Neural cell (in vitro differentiated cells): ENCODE measurements around the gene RAMP3. TPM values are rescaled to one million over a fixed set of nuclear protein-coding genes. Genes with fewer than 3 reads are reported as not detected.

Experiments
- H2AFZ ChIP-seq: fragments of 200-600, 300-800 bp; sonication (generic), shearing (Covaris generic); 2 replicates; pipeline ENCODE4 v1.6.0; 2014; ENCODE audit warnings: low read depth, mild to moderate bottlenecking, antibody characterized with exemption, low read length, moderate library complexity
- H3F3A ChIP-seq: fragments of 200-600 bp; shearing (Covaris generic); 2 replicates; pipeline ENCODE4 v1.6.1; 2016; ENCODE audit warnings: mild to moderate bottlenecking, moderate library complexity, mixed read lengths, antibody characterized with exemption, low read length; ENCODE audit not compliant: insufficient read depth, poor library complexity, severe bottlenecking
- H3K27ac ChIP-seq: fragments of 200-600, 300-800 bp; sonication (generic), shearing (Covaris generic); 2 replicates; pipeline ENCODE4 v1.5.1; 2014; ENCODE audit warnings: mild to moderate bottlenecking, low read length, moderate library complexity
- H3K27me3 ChIP-seq: fragments of 300-800, 200-600 bp; sonication (generic), shearing (Covaris generic); 2 replicates; pipeline ENCODE4 v1.6.0; 2014; ENCODE audit warnings: mild to moderate bottlenecking, low read depth, low read length, moderate library complexity; ENCODE audit not compliant: insufficient read depth
- H3K36me3 ChIP-seq: fragments of 300-800, 200-600 bp; sonication (generic), shearing (Covaris generic); 2 replicates; pipeline ENCODE4 v1.5.1; 2014; ENCODE audit warnings: mild to moderate bottlenecking, antibody characterized with exemption, low read length, moderate library complexity; ENCODE audit not compliant: insufficient read depth
- H3K4me2 ChIP-seq: fragments of 300-800, 200-600 bp; sonication (generic), shearing (Covaris generic); 2 replicates; pipeline ENCODE4 v1.6.0; 2014; ENCODE audit warnings: mild to moderate bottlenecking, low read length
- H3K4me3 ChIP-seq: fragments of 300-800, 200-600 bp; sonication (generic), shearing (Covaris generic); 2 replicates; pipeline ENCODE4 v1.5.1; 2014; ENCODE audit warnings: mild to moderate bottlenecking, low read length, moderate library complexity
- H3K79me2 ChIP-seq: fragments of 200-600 bp; shearing (Covaris generic); replicated peaks from 2 replicates; pipeline ENCODE4 v1.6.0; 2014; ENCODE audit warnings: mild to moderate bottlenecking, low read length, moderate library complexity; ENCODE audit not compliant: insufficient read depth
- H3K9ac ChIP-seq: fragments of 300-800, 200-600 bp; sonication (generic), shearing (Covaris generic); 2 replicates; pipeline ENCODE4 v1.6.1; 2016; ENCODE audit warnings: mild to moderate bottlenecking, low read length, mixed read lengths
- H3K9me2 ChIP-seq: fragments of 200-600 bp; shearing (Covaris generic); 2 replicates; pipeline ENCODE4 v1.6.1; 2016; ENCODE audit warnings: mild to moderate bottlenecking, low read length, mixed read lengths; ENCODE audit not compliant: insufficient read depth
- H3K9me3 ChIP-seq: fragments of 200-600, 300-800 bp; sonication (generic), shearing (Covaris generic); 2 replicates; pipeline ENCODE4 v1.6.1; 2016; ENCODE audit warnings: mild to moderate bottlenecking, mixed run types, low read length, moderate library complexity, mixed read lengths
- H4K20me1 ChIP-seq: fragments of 200-600 bp; shearing (Covaris generic); 2 replicates; pipeline ENCODE4 v1.6.1; 2016; ENCODE audit warnings: mild to moderate bottlenecking, mixed run types; ENCODE audit not compliant: insufficient read depth
- CTCF ChIP-seq: fragments of 450-650 bp; IDR thresholded peaks from 2 replicates; pipeline ENCODE4 v1.5.1; 2014; ENCODE audit warnings: antibody characterized with exemption, mild to moderate bottlenecking, moderate library complexity; ENCODE audit not compliant: poor library complexity, severe bottlenecking
- EP300 ChIP-seq: fragments of 450-650 bp; conservative IDR thresholded peaks from 2 replicates; pipeline ENCODE4 v1.6.1; 2014; ENCODE audit warnings: antibody characterized with exemption, mild to moderate bottlenecking, moderate library complexity; ENCODE audit not compliant: poor library complexity, severe bottlenecking
- EZH2 ChIP-seq: fragments of 200-600, 300-800 bp; shearing (Covaris generic), sonication (generic); IDR thresholded peaks from 2 replicates; pipeline ENCODE4 v1.6.1; 2014; ENCODE audit warnings: antibody characterized with exemption, low read length, borderline replicate concordance, mild to moderate bottlenecking; ENCODE audit not compliant: insufficient read depth, poor library complexity, severe bottlenecking
- MXI1 ChIP-seq: fragments of 450-650 bp; conservative IDR thresholded peaks from 2 replicates; pipeline ENCODE4 v1.6.1; 2014; ENCODE audit warnings: antibody characterized with exemption, mild to moderate bottlenecking; ENCODE audit not compliant: poor library complexity, severe bottlenecking
- POLR2AphosphoS5 ChIP-seq: IDR thresholded peaks from 2 replicates; pipeline ENCODE4 v1.6.1; 2012
- RAD21 ChIP-seq: fragments of 450-650 bp; conservative IDR thresholded peaks from 2 replicates; pipeline ENCODE4 v1.6.1; 2014; ENCODE audit warnings: antibody characterized with exemption, mild to moderate bottlenecking, moderate library complexity
- REST ChIP-seq: IDR thresholded peaks from 2 replicates; pipeline ENCODE4 v1.6.1; 2012; ENCODE audit warnings: borderline replicate concordance
- SMC3 ChIP-seq: fragments of 450-650 bp; conservative IDR thresholded peaks from 2 replicates; pipeline ENCODE4 v1.6.1; 2014; ENCODE audit warnings: antibody characterized with exemption, mild to moderate bottlenecking, moderate library complexity; ENCODE audit not compliant: poor library complexity
- TAF1 ChIP-seq: IDR thresholded peaks from 2 replicates; pipeline ENCODE4 v1.6.1; 2012; ENCODE audit warnings: low read depth
- polyA plus RNA-seq: library from polyadenylated mRNA; depleted of rRNA; stranded (reverse); fragments of >200 nt; gene quantifications from 2 replicates; pipeline ENCODE4 v1.2.3, GENCODE V29; 2014

Gene RAMP3
- polyA plus RNA-seq, 1 donor from 2014 or later = not detected

- Histone ChIP-seq H3K9ac (no peak overlapping the region), H3K9me2 (no peaks in the 10 kb centered on the region), H3K27ac (no peak overlapping the region), H3K36me3 (no peaks in the 10 kb centered on the region), H3K27me3 (no peaks in the 10 kb centered on the region), H3K4me3 (no peak overlapping the region), H3K9me3 (no peaks in the 10 kb centered on the region), H3F3A (no peaks in the 10 kb centered on the region), H3K4me2 (no peak overlapping the region), H4K20me1 (no peaks in the 10 kb centered on the region), H3K79me2 (no peaks in the 10 kb centered on the region), H2AFZ (no peak overlapping the region)
- TF ChIP-seq EP300 (no peak), CTCF (no peak), EZH2 (no peak), REST (no peak), MXI1 (no peak), TAF1 (no peak), POLR2AphosphoS5 (no peak), SMC3 (no peak), RAD21 (no peak)
Observed at GRCh38 chr7:45185028-45185863, 27.7 kb downstream of the RAMP3 start.

- Histone ChIP-seq H3K36me3 (no peaks in the 10 kb centered on the region), H3K9ac (no peak overlapping the region), H4K20me1 (no peaks in the 10 kb centered on the region), H3K79me2 (no peaks in the 10 kb centered on the region), H3K27me3 (no peaks in the 10 kb centered on the region), H3K9me2 (no peaks in the 10 kb centered on the region), H3K4me2 (no peak overlapping the region), H3K4me3 (no peak overlapping the region), H2AFZ (no peak overlapping the region), H3K27ac (no peak overlapping the region), H3F3A (no peaks in the 10 kb centered on the region), H3K9me3 (no peaks in the 10 kb centered on the region)
- TF ChIP-seq MXI1 (no peak), RAD21 (no peak), EP300 (no peak), REST (no peak), SMC3 (no peak), CTCF (no peak), TAF1 (no peak), EZH2 (no peak), POLR2AphosphoS5 (no peak)
Observed at GRCh38 chr7:45185864-45186250, 28.3 kb downstream of the RAMP3 start.
